ENCODE results near the gene CPNE4. TPM values are rescaled to one million over a fixed set of nuclear protein-coding genes. Genes with fewer than 3 reads are reported as not detected.

The CPNE4 gene
- total and polyA plus RNA-seq, 9 of the 15 experiments (the other 6 are each of a cell fraction or from before 2014, with no cell fraction given): not detected

DNA sequence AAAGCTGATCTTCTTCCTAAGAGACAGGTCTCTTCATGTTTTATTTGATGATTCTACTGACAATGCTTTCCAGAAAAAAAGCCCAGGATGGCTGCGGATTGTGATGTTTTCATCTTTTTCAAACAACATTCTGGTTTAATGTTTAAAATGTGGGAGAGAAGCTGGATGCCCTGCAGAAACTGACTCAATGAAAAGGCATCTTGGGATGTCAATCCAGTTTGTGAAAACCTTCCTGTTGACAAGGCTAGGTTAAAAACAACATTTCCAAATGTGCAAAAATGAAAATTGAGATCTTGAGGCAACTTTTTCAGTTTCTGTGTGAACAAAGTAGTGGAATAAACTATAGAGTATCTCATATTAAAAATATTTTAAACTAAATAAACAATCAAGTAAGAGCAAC is 376.0 kb downstream of the CPNE4 start:
- no peak overlapping the region for H3K27ac ChIP-seq (ENCODE audit: extremely low read depth, low read depth, low read length)
- no peaks in the 10 kb centered on the region for H3K27me3 ChIP-seq (ENCODE audit: control insufficient read depth in 2 of 2, insufficient read depth in 2 of 2, low read length in 2 of 2)
- H3K4me1 ChIP-seq (replicated peaks in 1 of 2; ENCODE audit: control insufficient read depth in 2 of 2, insufficient read depth in 2 of 2, low read length in 2 of 2): no peaks in the 10 kb centered on the region
- H4K20me1 ChIP-seq (replicated peaks; ENCODE audit: control insufficient read depth, insufficient read depth, low read length): no peaks in the 10 kb centered on the region
- H2AFZ ChIP-seq (ENCODE audit: low read depth, low read length): no peak overlapping the region
- FAIRE-seq: no peak
- H3K9me3 ChIP-seq (replicated peaks; ENCODE audit: control insufficient read depth, insufficient read depth, low read depth, low read length): no peaks in the 10 kb centered on the region
- no peak for ATAC-seq
- TF ChIP-seq FUS (optimal IDR thresholded peaks at IDR 0.05; ENCODE audit: low read depth, low read length): no peak
- 0% methylated on average over 1 of the region's 1 CpG for WGBS (ENCODE audit: insufficient coverage, low coverage, missing lambda C conversion rate)
- H3K9me1 ChIP-seq (ENCODE audit: control insufficient read depth, insufficient read depth, low read length): no peaks in the 10 kb centered on the region
- POLR2A ChIA-PET: no interaction called here
- no peak overlapping the region for H3K4me3 ChIP-seq
- BruUV-seq (replicated peaks): no TSS peak
- no peak for DNase-seq (ENCODE audit: extremely low read depth in 1 of 4, low spot score in 3 of 4)
- intact Hi-C loops (cut with micrococcal nuclease): no loop called here
- in situ Hi-C loops (cut with MboI): no loop called here
- H3K9ac ChIP-seq (ENCODE audit: insufficient read depth in 1 of 2, low read depth in 2 of 2, low read length in 2 of 2): no peak overlapping the region
- no peak overlapping the region for H3K4me2 ChIP-seq (ENCODE audit: insufficient read depth, low read length)
- no peaks in the 10 kb centered on the region for H3K79me2 ChIP-seq (ENCODE audit: control insufficient read depth, insufficient read depth, low read length)
- no peaks in the 10 kb centered on the region for H3K36me3 ChIP-seq (ENCODE audit: control insufficient read depth, insufficient read depth, low read length)
- CTCF ChIA-PET (ENCODE audit: low intra/inter-chr PET ratio): no interaction called here

DNA sequence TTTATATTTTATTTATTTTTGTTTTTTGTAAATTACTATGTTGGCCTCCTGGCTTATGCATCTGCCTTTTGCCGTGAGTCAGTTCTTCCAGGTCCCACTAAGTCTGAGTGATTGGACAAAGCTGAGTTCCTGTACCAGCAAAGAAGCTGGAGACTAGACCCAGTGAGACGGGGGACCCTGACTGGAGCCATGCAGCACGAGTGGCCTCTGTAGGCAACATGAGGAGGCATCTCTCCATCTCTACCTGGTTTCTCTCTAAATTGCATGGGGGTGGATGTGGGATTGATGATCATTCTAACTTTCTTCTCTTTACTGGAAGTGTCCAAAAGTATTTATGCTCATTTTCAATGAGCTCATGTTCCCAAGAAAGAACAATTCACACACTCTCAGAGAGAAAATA is 376.7 kb downstream of the CPNE4 start:
- in situ Hi-C loops (cut with MboI): no loop called here

More for the DNA sequence above, 376.7 kb downstream of the CPNE4 start:
- H3K27me3 ChIP-seq (ENCODE audit: control insufficient read depth in 2 of 2, insufficient read depth in 2 of 2, low read length in 2 of 2): no peaks in the 10 kb centered on the region
- WGBS (ENCODE audit: insufficient coverage, low coverage, missing lambda C conversion rate): 0% methylated on average over 3 of the region's 3 CpGs
- H3K9me1 ChIP-seq (ENCODE audit: control insufficient read depth, insufficient read depth, low read length): no peaks in the 10 kb centered on the region
- H3K79me2 ChIP-seq (ENCODE audit: control insufficient read depth, insufficient read depth, low read length): no peaks in the 10 kb centered on the region
- no peak for FAIRE-seq
- no TSS peak for BruUV-seq (replicated peaks)
- no peaks in the 10 kb centered on the region for H4K20me1 ChIP-seq (replicated peaks; ENCODE audit: control insufficient read depth, insufficient read depth, low read length)
- no peak overlapping the region for H3K27ac ChIP-seq (ENCODE audit: extremely low read depth, low read depth, low read length)
- no peak overlapping the region for H2AFZ ChIP-seq (ENCODE audit: low read depth, low read length)
- no peaks in the 10 kb centered on the region for H3K4me1 ChIP-seq (replicated peaks in 1 of 2; ENCODE audit: control insufficient read depth in 2 of 2, insufficient read depth in 2 of 2, low read length in 2 of 2)
- TF ChIP-seq CTCF (IDR thresholded peaks at IDR 0.05 in 2 of 3, conservative IDR thresholded peaks at IDR 0.05 in 1 of 3; ENCODE audit: insufficient read depth in 2 of 3, low read depth in 1 of 3, low read length in 3 of 3) (peak; percentile 10 to 22 (median 18); a peak in 2 of 6 replicates), RAD21 (CRISPR knock-in tag; conservative IDR thresholded peaks at IDR 0.05 in 1 of 2, IDR thresholded peaks at IDR 0.05 in 1 of 2) (peak in 1 of 2 experiments; percentile 39; a peak in 3 of 4 replicates), ZC3H8 (IDR thresholded peaks at IDR 0.05) (no peak)
- TF ChIP-seq, protein P1, sequence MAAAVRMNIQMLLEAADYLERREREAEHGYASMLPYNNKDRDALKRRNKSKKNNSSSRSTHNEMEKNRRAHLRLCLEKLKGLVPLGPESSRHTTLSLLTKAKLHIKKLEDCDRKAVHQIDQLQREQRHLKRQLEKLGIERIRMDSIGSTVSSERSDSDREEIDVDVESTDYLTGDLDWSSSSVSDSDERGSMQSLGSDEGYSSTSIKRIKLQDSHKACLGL (CRISPR knock-in tag; IDR thresholded peaks at IDR 0.05; ENCODE audit: borderline replicate concordance, poor library complexity, severe bottlenecking): no peak
- no peaks in the 10 kb centered on the region for H3K36me3 ChIP-seq (ENCODE audit: control insufficient read depth, insufficient read depth, low read length)
- CTCF ChIA-PET (ENCODE audit: low intra/inter-chr PET ratio): no interaction called here
- POLR2A ChIA-PET: no interaction called here
- H3K4me2 ChIP-seq (ENCODE audit: insufficient read depth, low read length): no peak overlapping the region
- no peaks in the 10 kb centered on the region for H3K9me3 ChIP-seq (replicated peaks; ENCODE audit: control insufficient read depth, insufficient read depth, low read depth, low read length)
- intact Hi-C loops (cut with micrococcal nuclease): no loop called here
- DNase-seq (ENCODE audit: extremely low read depth in 1 of 4, low spot score in 3 of 4): peak in 2 of 4 experiments; percentile 4 to 9
- no peak overlapping the region for H3K9ac ChIP-seq (ENCODE audit: insufficient read depth in 1 of 2, low read depth in 2 of 2, low read length in 2 of 2)
- no peak for ATAC-seq
- no peak overlapping the region for H3K4me3 ChIP-seq

All from K562 (cell line).